KBM-7 (cell line): ENCODE measurements around the gene APOC1.
A peak's percentile ranks its signal among the peaks of the same experiment; 100 is the strongest.

Source experiments
- DNase-seq: peaks from one replicate; pipeline ENCODE4 v3.0.0-alpha.2; 2015
- in situ Hi-C: fragments of 300-500 bp; cut with MboI; formaldehyde crosslinking; loops from 2 replicates; pipeline ENCODE4 v1.14.3; 2020; ENCODE audit warnings: low sequenced_read_pairs, low pct_unique_long_range_greater_than_20kb, mixed read lengths

APOC1 gene

DNA sequence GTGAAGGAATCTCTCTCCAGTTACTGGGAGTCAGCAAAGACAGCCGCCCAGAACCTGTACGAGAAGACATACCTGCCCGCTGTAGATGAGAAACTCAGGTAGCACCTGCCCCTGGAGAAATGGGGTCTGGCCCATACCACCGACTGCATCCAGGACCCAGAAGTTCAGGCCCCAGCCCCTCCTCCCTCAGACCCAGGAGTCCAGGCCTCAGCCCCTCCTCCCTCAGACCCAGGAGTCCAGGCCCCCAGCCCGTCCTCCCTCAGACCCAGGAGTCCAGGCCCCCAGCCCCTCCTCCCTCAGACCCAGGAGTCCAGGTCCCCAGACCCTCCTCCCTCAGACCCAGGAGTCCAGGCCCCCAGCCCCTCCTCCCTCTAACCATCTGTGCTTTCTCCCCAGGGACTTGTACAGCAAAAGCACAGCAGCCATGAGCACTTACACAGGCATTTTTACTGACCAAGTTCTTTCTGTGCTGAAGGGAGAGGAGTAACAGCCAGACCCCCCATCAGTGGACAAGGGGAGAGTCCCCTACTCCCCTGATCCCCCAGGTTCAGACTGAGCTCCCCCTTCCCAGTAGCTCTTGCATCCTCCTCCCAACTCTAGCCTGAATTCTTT, 34.5 kb downstream of the APOC1 start:
- in situ Hi-C loops, result no loop called here

GRCh38 chr19:44949550-44949949, 35.1 kb downstream of the APOC1 start:
- in situ Hi-C loops, result no loop called here
- no peak for DNase-seq

More for the DNA sequence above, 34.5 kb downstream of the APOC1 start:
- DNase-seq, result no peak

DNA sequence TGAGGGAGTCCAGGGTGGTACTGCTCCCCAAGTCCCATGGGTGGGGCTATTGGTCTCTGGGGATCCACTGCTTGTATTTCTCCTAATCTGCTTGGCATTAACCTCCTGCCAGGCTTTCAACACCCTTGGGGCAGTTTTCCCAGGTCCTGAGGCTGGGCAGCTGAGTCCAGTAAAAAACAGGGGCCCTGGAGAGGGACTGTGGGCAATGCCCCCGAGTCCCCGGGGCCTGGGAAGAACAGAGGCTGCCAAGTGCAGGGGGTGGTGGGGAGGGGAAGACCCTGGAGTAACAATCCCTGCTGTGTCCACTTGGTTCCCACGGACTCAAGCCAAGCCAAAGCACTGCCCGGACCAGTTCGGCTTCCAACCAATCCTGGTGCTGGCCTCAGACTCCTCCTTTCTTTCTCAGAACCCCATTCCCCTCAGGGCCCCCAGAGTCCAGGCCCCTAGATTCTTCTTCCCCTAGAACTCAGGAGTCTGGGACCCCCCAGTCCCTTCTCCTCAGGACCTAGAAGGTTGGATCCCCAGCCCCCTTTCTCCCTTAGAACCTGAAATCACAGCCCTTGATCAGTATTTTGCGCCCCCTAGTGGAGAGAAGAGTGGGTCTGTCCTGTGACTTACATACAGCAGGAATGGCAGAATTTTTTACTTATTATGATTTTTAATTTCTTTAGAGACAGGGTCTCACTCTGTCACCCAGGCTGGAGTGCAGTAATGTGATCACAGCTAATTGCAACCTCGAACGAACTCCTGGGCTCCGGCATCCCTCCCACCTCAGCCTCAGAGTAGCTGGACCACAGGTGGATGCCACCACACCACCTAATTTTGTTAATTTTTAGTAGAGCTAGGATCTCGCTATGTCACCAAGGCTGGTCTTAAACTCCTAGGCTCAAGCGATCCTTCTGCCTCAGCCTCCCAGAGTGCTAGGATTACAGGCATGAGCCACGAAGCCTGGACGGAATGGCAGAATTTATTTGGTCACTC, 37.1 kb downstream of the APOC1 start:
- in situ Hi-C loops, result no loop called here
- peak; percentile 65 for DNase-seq

GRCh38 chr19:44954278-44954648, 39.9 kb downstream of the APOC1 start:
- DNase-seq, result no peak
- in situ Hi-C loops, result no loop called here

DNA sequence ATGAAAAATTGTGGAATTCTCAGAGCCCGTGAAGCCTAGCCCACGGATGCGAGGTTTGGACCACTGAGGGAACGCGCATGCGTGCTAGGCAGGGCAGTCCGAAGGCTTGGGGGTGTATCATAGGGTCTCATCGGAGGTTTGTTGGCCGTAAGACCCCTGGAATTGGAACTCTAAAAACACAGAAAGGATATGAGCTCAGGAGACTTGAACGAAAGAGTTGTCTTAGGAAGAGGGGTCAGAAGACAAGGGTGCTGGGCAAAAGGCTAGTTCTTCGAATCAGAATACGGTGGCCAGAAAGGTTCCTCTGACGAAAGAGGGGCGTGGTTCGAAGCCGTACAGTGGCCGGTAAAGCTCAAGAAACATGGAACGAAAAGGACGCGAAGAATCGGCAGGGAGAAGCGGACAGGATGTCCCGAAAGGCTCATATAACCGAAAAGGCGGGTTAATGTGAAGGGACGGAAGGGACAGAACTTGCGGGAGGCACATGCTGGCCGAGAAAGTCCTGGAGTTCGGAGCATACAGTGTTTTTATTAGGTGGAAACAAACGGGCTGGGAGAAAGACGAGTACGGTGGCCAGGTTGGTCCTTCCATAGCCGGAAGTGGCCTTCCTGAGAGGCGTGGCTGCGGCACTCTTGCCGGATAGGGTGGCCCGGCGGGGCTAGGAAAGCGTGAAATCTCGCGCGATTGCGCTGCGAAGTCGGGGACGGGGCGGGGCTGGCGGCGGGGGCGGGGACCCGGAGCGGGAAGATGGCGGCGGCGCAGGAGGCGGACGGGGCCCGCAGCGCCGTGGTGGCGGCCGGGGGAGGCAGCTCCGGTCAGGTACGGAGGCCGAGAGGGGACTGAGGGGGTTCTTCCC, 40.5 kb downstream of the APOC1 start, which contains the start of gene CLPTM1:
TSS of gene CLPTM1 (plus strand) at position 732 of the 856 bp plus-strand sequence. CDS start at position 748, 16 bp downstream.
- in situ Hi-C loops, result no loop called here
- DNase-seq, result peak; percentile 94

- DNase-seq, result peak; percentile 12
- in situ Hi-C loops, result no loop called here
Measured at GRCh38 chr19:44955505-44956439, 41.4 kb downstream of the APOC1 start.

- in situ Hi-C loops, result no loop called here
- DNase-seq, result no peak
Measured at GRCh38 chr19:44957526-44957925, 43.1 kb downstream of the APOC1 start.

- in situ Hi-C loops, result no loop called here
Measured at GRCh38 chr19:44958090-44958489, 43.7 kb downstream of the APOC1 start.

DNA sequence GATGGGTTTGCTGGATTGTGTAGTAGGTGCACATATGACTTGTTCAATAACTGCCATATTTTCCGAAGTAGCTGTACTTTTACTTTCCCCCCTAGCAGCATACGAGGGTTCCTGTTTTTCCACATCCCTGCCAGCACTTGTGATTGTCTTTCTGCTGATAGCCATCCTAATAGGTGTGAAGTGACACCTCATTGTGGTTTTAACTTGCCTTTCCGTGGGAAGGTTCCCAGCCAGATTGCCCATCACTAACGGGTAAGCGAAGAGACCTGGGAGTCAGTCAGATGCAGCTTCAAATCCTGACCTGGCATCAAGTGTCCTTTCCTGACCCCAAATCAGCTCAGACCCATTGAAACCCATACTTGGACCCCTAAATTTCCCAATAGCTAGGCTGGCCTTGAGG, 45.3 kb downstream of the APOC1 start:
- no peak for DNase-seq
- in situ Hi-C loops, result no loop called here

More at GRCh38 chr19:44958090-44958489, 43.7 kb downstream of the APOC1 start:
- no peak for DNase-seq

- in situ Hi-C loops, result no loop called here
- no peak for DNase-seq
Measured at GRCh38 chr19:44960906-44961728, 46.7 kb downstream of the APOC1 start.

DNA sequence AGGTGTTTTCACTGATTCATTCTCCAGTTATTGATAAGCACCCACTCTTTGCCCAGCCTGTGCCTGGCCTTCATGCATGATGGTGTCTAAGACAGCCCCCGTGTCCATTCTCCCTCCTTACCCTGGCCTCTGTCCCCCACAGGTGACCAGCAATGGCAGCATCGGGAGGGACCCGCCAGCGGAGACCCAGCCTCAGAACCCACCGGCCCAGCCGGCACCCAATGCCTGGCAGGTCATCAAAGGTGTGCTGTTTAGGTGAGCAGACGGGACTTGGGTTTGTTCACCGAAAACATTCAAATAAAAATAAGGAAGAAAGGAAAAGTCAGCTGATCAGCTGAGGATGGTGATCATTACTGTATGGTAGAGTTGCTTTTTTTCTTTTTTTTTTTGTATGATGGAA, 47.4 kb downstream of the APOC1 start:
- DNase-seq, result no peak
- in situ Hi-C loops, result no loop called here

- DNase-seq, result no peak
- in situ Hi-C loops, result no loop called here
Measured at GRCh38 chr19:44968118-44968517, 53.7 kb downstream of the APOC1 start.

DNA sequence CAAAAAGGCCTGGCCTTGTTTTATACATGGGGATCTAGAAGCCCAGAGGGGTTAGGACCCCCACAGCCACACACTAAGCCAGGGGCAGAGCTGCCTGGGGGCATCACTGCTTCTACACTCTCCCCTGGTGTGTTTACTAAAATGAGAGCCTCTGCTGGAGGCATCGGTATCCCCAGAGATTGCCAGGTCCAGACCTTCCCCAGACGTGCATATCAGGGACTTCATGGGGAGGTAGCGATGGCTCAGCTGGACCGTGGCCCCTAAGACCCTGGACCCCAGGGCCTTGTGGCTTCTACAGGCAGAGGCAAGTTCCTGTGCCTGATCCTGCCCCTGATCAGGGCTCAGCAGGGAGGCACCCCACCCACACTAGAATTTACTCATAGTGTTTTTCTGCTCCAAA, 54.3 kb downstream of the APOC1 start:
- DNase-seq, result no peak

More for the DNA sequence above, 54.3 kb downstream of the APOC1 start:
- in situ Hi-C loops, result no loop called here
